GM21526 (cell line): ENCODE data around the gene LSM7.

Source experiments
- ATAC-seq: cut with Tn5 transposase; IDR thresholded peaks from one replicate; pipeline ENCODE4 v1.9.1; 2021; ENCODE audit warnings: moderate library complexity; ENCODE audit not compliant: unreplicated experiment, low FRiP score

Gene LSM7

GRCh38 chr19:2328401-2329148, at the start of gene LSM7, which contains the start of gene SPPL2B:
Gene LSM7, minus strand, starts transcription at chr19:2328586. Its CDS starts 20 bp downstream, at chr19:2328566.
Gene SPPL2B, plus strand, starts transcription at chr19:2328684. Its CDS starts 26 bp downstream, at chr19:2328710.
- ATAC-seq = no peak

GRCh38 chr19:2376784-2377519, 48.6 kb upstream of the LSM7 start:
- no peak for ATAC-seq

GRCh38 chr19:2375353-2376121, 47.2 kb upstream of the LSM7 start:
- no peak for ATAC-seq

- ATAC-seq = no peak
These were observed 46.4 kb upstream of the LSM7 start for GRCh38 chr19:2374808-2375207.

- no peak for ATAC-seq
These were observed 43.8 kb upstream of the LSM7 start for GRCh38 chr19:2372076-2372612.

- no peak for ATAC-seq
These were observed 43.3 kb upstream of the LSM7 start for GRCh38 chr19:2371656-2372055.

GRCh38 chr19:2365201-2365970, 37.0 kb upstream of the LSM7 start:
- ATAC-seq = no peak

GRCh38 chr19:2363419-2363818, 35.0 kb upstream of the LSM7 start:
- ATAC-seq = no peak

- no peak for ATAC-seq
These were observed 34.5 kb upstream of the LSM7 start for GRCh38 chr19:2362970-2363300.

- ATAC-seq = no peak
These were observed 33.9 kb upstream of the LSM7 start for GRCh38 chr19:2362046-2362969.

GRCh38 chr19:2361246-2362045, 33.1 kb upstream of the LSM7 start:
- no peak for ATAC-seq

GRCh38 chr19:2360833-2361232, 32.4 kb upstream of the LSM7 start:
- ATAC-seq = no peak

- ATAC-seq = no peak
These were observed 31.8 kb upstream of the LSM7 start, which contains the start of gene TMPRSS9 for GRCh38 chr19:2359992-2360685. Gene TMPRSS9, plus strand, starts transcription at chr19:2360265. Its CDS starts 29,521 bp downstream, at chr19:2389786.

GRCh38 chr19:2358548-2359173, 30.3 kb upstream of the LSM7 start:
- no peak for ATAC-seq

- ATAC-seq = no peak
These were observed 29.2 kb upstream of the LSM7 start for GRCh38 chr19:2357279-2358206.

GRCh38 chr19:2356036-2356646, 27.8 kb upstream of the LSM7 start:
- no peak for ATAC-seq
